Lung microvascular endothelial cell (primary cell): ENCODE measurements around the gene CASP12. TPM values are rescaled to one million over a fixed set of nuclear protein-coding genes. Genes with fewer than 3 reads are reported as not detected.
A peak's percentile ranks its signal among the peaks of the same experiment; 100 is the strongest.
"Not testable (repeated sequence)": the region's sequence is repeated elsewhere in the genome, so short reads cannot be mapped to it uniquely, and the experiment has no call there.

Source experiments
- DNase-seq, 2 donors: peaks; one replicate each; pipeline versions ENCODE4 v3.0.0 to v3.0.0-alpha.2; 2010; ENCODE audit warnings: low read depth in 2 of 2
- total RNA-seq: library from RNA; depleted of rRNA; stranded (reverse); fragments of >200 nt; gene quantifications from 2 replicates; pipeline ENCODE4 v1.2.1, GENCODE V29; 2014

CASP12 gene
- total RNA-seq = 5.0 and 7.0 TPM in 2 replicates

- DNase-seq = peak; percentile 86 to 98
Observed at GRCh38 chr11:104897891-104898684, at the start of gene CASP12. TSS of gene CASP12 (minus strand) at chr11:104898460.

GRCh38 chr11:104946907-104947306 is 48.6 kb upstream of the CASP12 start:
- peak; percentile 74 to 81 for DNase-seq

DNA sequence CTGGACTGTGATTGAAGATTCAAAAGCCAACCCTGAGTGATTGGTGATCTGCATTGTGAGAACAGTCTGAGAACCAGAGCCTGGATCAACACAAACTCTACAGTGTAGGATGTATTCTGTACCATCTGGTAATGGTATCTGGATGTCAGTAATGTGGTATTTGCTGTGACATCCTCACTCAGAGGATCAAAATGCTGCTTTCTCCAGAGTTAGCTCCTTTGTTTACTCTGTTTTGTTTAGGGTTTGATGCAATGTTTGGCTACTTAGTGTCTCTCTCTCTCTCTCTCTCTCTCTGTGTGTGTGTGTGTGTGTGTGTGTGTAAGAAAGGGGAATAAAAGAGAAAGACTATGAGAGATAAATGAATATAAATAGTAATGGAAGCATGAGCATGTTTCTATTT is 45.8 kb upstream of the CASP12 start:
- no peak for DNase-seq

DNA sequence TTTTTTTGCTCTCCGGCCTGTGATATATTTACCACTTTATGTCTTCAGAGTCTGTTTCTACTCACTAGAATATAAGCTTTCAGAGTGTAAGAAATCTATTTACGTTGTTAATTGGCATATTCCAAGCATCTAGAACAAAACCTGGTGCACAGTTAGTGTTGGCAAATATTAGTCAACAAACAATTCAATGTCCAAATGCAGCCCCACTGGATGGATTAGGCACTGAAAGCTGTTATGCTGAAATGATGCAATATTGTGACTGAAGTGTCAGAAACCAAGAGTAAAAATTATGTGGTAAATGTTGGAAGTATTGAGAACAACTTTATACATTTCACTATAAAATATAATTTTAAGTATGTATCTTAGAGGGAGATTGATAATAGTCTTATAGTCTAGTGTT is 45.3 kb upstream of the CASP12 start:
- DNase-seq = no peak

GRCh38 chr11:104934594-104934993 is 36.3 kb upstream of the CASP12 start:
- peak in 1 of 2 donors; percentile 10 for DNase-seq

DNA sequence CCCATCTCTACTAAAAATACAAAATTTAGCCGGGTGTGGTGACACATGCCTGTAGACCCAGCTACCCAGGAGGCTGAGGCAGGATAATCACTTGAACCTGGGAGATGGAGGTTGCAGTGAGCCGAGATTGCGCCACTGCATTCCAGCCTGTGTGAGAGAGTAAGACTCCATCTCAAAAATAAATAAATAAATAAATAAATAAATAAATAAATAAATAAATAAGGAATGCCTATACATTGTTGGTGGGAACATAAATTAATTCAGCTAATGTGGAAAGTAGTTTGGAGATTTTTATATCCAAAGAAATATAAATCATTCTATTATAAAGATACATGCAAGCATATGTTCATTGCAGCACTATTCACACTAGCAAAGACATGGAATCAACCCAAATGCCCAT is 35.8 kb upstream of the CASP12 start:
- not testable (repeated sequence) for DNase-seq

DNA sequence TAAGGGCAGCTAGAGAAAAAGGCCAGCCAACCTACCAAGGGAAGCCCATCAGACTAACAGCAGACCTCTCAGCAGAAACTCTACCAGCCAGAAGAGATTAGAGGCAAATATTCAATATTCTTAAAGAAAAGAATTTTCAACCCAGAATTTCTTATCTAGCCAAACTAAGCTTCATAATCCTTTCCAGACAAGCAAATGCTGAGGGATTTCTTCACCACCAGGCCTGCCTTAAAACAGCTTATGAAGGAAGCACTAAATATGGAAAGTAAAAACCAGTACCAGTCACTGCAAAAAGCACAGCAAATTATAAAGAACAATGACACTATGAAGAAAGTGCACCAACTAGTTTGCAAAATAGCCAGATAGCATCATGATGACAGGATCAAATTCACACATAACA is 30.6 kb upstream of the CASP12 start:
- DNase-seq = no peak

GRCh38 chr11:104926771-104927611 is 28.7 kb upstream of the CASP12 start:
- DNase-seq = peak in 1 of 2 donors; percentile 88

- no peak for DNase-seq
Observed at GRCh38 chr11:104925850-104926249, 27.6 kb upstream of the CASP12 start.

- peak; percentile 87 to 95 for DNase-seq
Observed at GRCh38 chr11:104918113-104918824, 20.0 kb upstream of the CASP12 start.

DNA sequence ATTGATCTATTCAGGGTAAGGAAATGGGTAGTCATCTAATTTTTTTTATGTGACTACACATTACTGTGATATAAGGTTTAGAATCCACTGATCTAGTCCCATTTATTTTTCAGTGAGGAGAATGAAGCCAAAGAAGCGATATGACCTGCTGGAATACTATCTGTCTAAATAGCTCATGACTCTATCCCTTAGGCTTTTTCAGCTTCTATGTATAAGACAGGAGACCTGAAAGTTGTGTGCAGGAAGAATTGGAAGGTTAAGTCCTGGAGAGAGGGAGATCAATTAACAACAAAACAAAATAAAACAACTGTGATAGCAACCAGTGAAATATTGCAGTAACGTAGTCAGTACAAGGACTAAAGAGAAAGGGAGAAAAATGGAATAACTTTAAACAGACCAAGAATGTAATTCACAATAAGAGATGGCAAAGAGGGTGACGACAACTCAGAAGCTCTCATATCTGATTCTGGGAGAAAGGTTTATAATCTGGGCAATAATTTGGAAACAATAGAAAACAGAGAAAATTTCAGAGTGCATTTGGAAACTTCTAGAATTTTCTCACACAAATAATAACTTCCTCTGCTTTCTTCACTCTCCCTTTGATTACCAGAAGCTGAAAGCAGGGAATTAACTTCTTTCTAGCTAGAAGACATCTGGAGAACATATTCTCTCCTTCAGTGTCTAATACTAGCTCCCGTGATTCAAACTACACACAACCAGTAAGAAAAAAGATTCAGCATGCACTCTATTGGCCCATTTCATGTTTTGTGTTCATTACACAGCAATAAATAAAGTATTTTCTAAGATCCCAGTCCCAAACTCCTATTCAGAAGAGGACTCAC is 19.2 kb upstream of the CASP12 start:
- peak in 1 of 2 donors; percentile 26 for DNase-seq

DNA sequence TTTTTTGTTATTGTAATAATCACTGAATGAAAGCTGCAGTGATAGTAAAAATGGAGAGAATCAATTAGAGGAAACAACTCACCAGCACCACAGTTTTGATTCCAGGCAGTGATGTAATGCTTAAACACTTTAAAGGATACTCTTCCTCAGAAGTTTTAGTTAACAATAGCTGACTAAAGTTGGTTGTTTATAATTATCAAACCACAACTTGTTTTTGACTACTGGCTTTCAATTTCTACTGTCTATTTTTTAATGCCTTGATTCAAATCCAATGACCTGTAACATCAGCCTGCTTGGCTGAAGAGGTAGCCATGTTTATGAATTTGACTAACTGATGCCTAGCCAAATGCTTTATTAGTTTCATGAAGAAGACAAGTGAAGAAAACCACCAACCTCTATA is 18.2 kb upstream of the CASP12 start:
- peak; percentile 63 to 79 for DNase-seq

DNA sequence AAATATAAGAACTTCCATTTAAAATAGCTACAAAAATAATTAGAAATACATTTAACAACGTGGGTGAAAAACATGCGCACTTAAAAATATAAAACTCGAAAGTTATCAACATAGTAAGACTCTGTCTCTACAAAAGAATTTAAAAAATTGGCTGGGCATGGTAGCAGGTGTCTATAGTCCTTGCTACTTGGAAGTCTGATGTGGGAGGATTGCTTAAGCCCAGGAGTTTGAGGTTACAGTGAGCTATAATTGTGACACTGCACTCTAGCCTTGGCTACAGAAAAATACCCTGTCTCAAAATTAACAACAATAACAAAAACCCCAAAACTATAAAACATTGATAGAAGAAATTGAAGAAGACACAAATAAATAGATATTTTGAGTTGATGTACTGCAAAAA is 13.8 kb upstream of the CASP12 start:
- no peak for DNase-seq

GRCh38 chr11:104908186-104908531 is 9.9 kb upstream of the CASP12 start:
- DNase-seq = no peak

GRCh38 chr11:104907521-104908185 is 9.4 kb upstream of the CASP12 start:
- no peak for DNase-seq

GRCh38 chr11:104905271-104905670 is 7.0 kb upstream of the CASP12 start:
- DNase-seq = no peak

DNA sequence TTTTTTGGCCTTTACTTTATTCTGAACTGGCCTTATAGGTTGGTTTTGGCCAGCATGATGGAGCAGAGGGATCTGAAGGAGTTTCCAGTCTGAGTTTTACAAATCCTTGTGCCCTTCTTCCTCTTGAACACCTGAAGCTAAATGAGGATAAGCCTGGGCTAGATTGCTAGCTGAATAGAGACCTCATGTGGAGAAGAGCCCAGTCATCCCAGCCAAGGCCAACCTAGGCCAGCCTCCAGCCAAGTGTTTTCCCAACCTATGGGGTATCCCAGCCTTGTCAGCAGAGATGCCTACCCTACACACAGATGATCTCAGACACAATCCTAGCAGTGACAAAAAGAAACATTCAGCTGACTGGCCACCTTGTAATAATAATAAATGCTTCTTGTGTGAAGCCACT is 966 bp upstream of the CASP12 start:
- DNase-seq = peak in 1 of 2 donors; percentile 68

DNA sequence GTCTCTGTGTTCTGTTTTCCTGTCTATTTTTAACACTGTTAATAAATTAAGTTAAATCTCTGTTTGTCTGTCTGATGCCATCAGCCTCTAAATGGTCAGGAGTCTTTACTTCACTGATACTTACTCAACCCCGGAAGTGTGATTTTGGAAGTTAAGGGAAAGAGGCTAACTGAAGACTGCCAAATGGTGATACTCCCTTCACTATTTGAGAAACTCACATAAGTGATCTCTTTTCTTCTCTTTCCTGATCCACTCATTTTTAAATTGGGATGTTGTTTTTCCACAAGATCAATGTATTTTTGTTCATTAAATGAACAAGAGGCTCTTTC is 389 bp upstream of the CASP12 start:
- no peak for DNase-seq

- DNase-seq = peak; percentile 29 to 45
Observed at GRCh38 chr11:104895634-104896033, 2.6 kb downstream of the CASP12 start.

- DNase-seq = peak; percentile 44 to 82
Observed at GRCh38 chr11:104893876-104894275, 4.4 kb downstream of the CASP12 start.
